ENCODE results near the gene CYFIP1.

DNA sequence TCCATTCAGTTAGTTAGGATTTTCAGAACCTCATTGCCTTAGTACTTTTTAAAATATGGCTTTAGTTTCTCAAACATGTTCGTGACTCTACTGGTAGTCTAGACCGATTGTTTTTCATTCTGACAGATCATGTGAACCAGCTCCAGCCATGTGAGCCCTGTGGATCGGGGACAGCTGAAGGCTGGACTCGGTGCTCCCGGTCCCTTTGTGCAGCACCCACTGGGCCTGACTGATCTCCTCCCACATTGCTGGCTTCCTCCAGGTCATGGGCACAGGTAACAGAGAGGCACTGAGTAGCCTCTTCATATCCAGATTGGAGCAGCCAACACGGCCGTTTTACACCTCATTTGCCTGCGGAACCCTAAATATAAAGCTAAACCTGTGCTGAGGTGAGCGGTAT lies 111.2 kb downstream of the CYFIP1 start:
- TF ChIP-seq ZNF112 (tag by site-specific recombination; IDR thresholded peaks at IDR 0.05) = no peak
- no peak for TF ChIP-seq HOXA7 (CRISPR knock-in tag; IDR thresholded peaks at IDR 0.05; ENCODE audit: borderline replicate concordance)
- no peak for TF ChIP-seq ZBTB21 (tag by site-specific recombination; IDR thresholded peaks at IDR 0.05)
- no peak for TF ChIP-seq KLF1 (tag by site-specific recombination; IDR thresholded peaks at IDR 0.05)
- TF ChIP-seq ZNF404 (tag by site-specific recombination; IDR thresholded peaks at IDR 0.05) = no peak

Data from HEK293 (cell line).